ENCODE data around the gene TET1.

TET1 gene

GRCh38 chr10:68559251-68559650, 886 bp upstream of the TET1 start:
- no peak overlapping the region for H3K4me3 ChIP-seq (IDR thresholded peaks at IDR 0.05; ENCODE audit: insufficient read depth, low read depth, low read length)
- H3K27ac ChIP-seq = no peak overlapping the region
- peaks cover 8% of the 10 kb centered on the region for H3K4me1 ChIP-seq (ENCODE audit: low read depth, poor library complexity, severe bottlenecking)
- peak overlapping the region; percentile 84; the same call in 1 of the 2 replicates for H3K4me2 ChIP-seq
- no peak overlapping the region for H2AFZ ChIP-seq (ENCODE audit: low read depth)
- TF ChIP-seq CTCF (conservative IDR thresholded peaks at IDR 0.05; ENCODE audit: low read depth, low read length) = no peak
- no peaks in the 10 kb centered on the region for H3K79me2 ChIP-seq (ENCODE audit: insufficient read depth, low read depth)
- no peaks in the 10 kb centered on the region; the same call in 1 of the 2 replicates for H3K27me3 ChIP-seq (ENCODE audit: insufficient read depth, low read depth)
- H4K20me1 ChIP-seq (ENCODE audit: insufficient read depth) = no peaks in the 10 kb centered on the region
- H3K36me3 ChIP-seq (ENCODE audit: insufficient read depth) = no peaks in the 10 kb centered on the region
- H3K9ac ChIP-seq = no peak overlapping the region

GRCh38 chr10:68559841-68560185, 324 bp upstream of the TET1 start:
- Histone ChIP-seq H3K4me2 (peak overlapping the region; percentile 84), H3K36me3 (ENCODE audit: insufficient read depth) (no peaks in the 10 kb centered on the region), H4K20me1 (ENCODE audit: insufficient read depth) (no peaks in the 10 kb centered on the region), H3K27me3 (ENCODE audit: insufficient read depth, low read depth) (no peaks in the 10 kb centered on the region; the same call in 1 of the 2 replicates), H3K4me1 (ENCODE audit: low read depth, poor library complexity, severe bottlenecking) (peaks cover 8% of the 10 kb centered on the region), H2AFZ (ENCODE audit: low read depth) (peak overlapping the region; percentile 97; the same call in 1 of the 2 replicates), H3K79me2 (ENCODE audit: insufficient read depth, low read depth) (no peaks in the 10 kb centered on the region), H3K27ac (no peak overlapping the region), H3K4me3 (IDR thresholded peaks at IDR 0.05; ENCODE audit: insufficient read depth, low read depth, low read length) (no peak overlapping the region), H3K9ac (peak overlapping the region; percentile 73; the same call in 1 of the 2 replicates)
- TF ChIP-seq CTCF (conservative IDR thresholded peaks at IDR 0.05; ENCODE audit: low read depth, low read length) = no peak

GRCh38 chr10:68560943-68561864, 1.1 kb downstream of the TET1 start:
- Histone ChIP-seq H3K36me3 (ENCODE audit: insufficient read depth) (no peaks in the 10 kb centered on the region), H3K9ac (peak overlapping the region; percentile 73; the same call in 1 of the 2 replicates), H4K20me1 (ENCODE audit: insufficient read depth) (no peaks in the 10 kb centered on the region), H3K79me2 (ENCODE audit: insufficient read depth, low read depth) (no peaks in the 10 kb centered on the region), H3K27ac (no peak overlapping the region), H3K27me3 (ENCODE audit: insufficient read depth, low read depth) (no peaks in the 10 kb centered on the region; the same call in 1 of the 2 replicates), H3K4me3 (IDR thresholded peaks at IDR 0.05; ENCODE audit: insufficient read depth, low read depth, low read length) (no peak overlapping the region), H2AFZ (ENCODE audit: low read depth) (peak overlapping the region; percentile 97), H3K4me1 (ENCODE audit: low read depth, poor library complexity, severe bottlenecking) (peaks cover 14% of the 10 kb centered on the region), H3K4me2 (peak overlapping the region; percentile 84)
- no peak for TF ChIP-seq CTCF (conservative IDR thresholded peaks at IDR 0.05; ENCODE audit: low read depth, low read length)

GRCh38 chr10:68561865-68562649, 1.9 kb downstream of the TET1 start:
- H4K20me1 ChIP-seq (ENCODE audit: insufficient read depth) = no peaks in the 10 kb centered on the region
- no peak overlapping the region for H3K27ac ChIP-seq
- peaks cover 23% of the 10 kb centered on the region for H3K4me1 ChIP-seq (ENCODE audit: low read depth, poor library complexity, severe bottlenecking)
- no peaks in the 10 kb centered on the region for H3K79me2 ChIP-seq (ENCODE audit: insufficient read depth, low read depth)
- no peak overlapping the region for H3K4me3 ChIP-seq (IDR thresholded peaks at IDR 0.05; ENCODE audit: insufficient read depth, low read depth, low read length)
- no peaks in the 10 kb centered on the region for H3K36me3 ChIP-seq (ENCODE audit: insufficient read depth)
- no peaks in the 10 kb centered on the region; the same call in 1 of the 2 replicates for H3K27me3 ChIP-seq (ENCODE audit: insufficient read depth, low read depth)
- no peak overlapping the region for H3K9ac ChIP-seq
- no peak overlapping the region for H2AFZ ChIP-seq (ENCODE audit: low read depth)
- no peak for TF ChIP-seq CTCF (conservative IDR thresholded peaks at IDR 0.05; ENCODE audit: low read depth, low read length)
- H3K4me2 ChIP-seq = no peak overlapping the region

Measured in KMS-11 (cell line).